ENCODE data around the gene ADCY1.

The ADCY1 gene

GRCh38 chr7:45682358-45682735 is 108.2 kb downstream of the ADCY1 start:
- Histone ChIP-seq H3K36me3 (ENCODE audit: insufficient read depth, low read length) (no peaks in the 10 kb centered on the region), H3K9me3 (ENCODE audit: low read depth, low read length) (no peaks in the 10 kb centered on the region), H3K27ac (no peak overlapping the region), H3K9ac (ENCODE audit: insufficient read length) (no peak overlapping the region), H3K4me3 (no peak overlapping the region)
- no peak for TF ChIP-seq FOXP2 (optimal IDR thresholded peaks at IDR 0.05; ENCODE audit: control extremely low read depth, extremely low read length, insufficient read depth)
- TF ChIP-seq EZH2 (IDR thresholded peaks at IDR 0.05) = no peak
- TF ChIP-seq POLR2AphosphoS5 (IDR thresholded peaks at IDR 0.05; ENCODE audit: borderline replicate concordance, low read depth, low read length) = no peak
- no peak for DNase-seq (ENCODE audit: low read depth, low spot score)

GRCh38 chr7:45682836-45683555 is 108.8 kb downstream of the ADCY1 start:
- Histone ChIP-seq H3K27ac (no peak overlapping the region), H3K9ac (ENCODE audit: insufficient read length) (no peak overlapping the region), H3K36me3 (ENCODE audit: insufficient read depth, low read length) (no peaks in the 10 kb centered on the region), H3K9me3 (ENCODE audit: low read depth, low read length) (no peaks in the 10 kb centered on the region), H3K4me3 (no peak overlapping the region)
- no peak for DNase-seq (ENCODE audit: low read depth, low spot score)
- TF ChIP-seq FOXP2 (optimal IDR thresholded peaks at IDR 0.05; ENCODE audit: control extremely low read depth, extremely low read length, insufficient read depth) (no peak), POLR2AphosphoS5 (IDR thresholded peaks at IDR 0.05; ENCODE audit: borderline replicate concordance, low read depth, low read length) (no peak), EZH2 (IDR thresholded peaks at IDR 0.05) (no peak)

- H3K9me3 ChIP-seq (ENCODE audit: low read depth, low read length) = no peaks in the 10 kb centered on the region
- DNase-seq (ENCODE audit: low read depth, low spot score) = no peak
- no peak overlapping the region for H3K27ac ChIP-seq
- H3K9ac ChIP-seq (ENCODE audit: insufficient read length) = no peak overlapping the region
- H3K36me3 ChIP-seq (ENCODE audit: insufficient read depth, low read length) = no peaks in the 10 kb centered on the region
- no peak overlapping the region for H3K4me3 ChIP-seq
- no peak for TF ChIP-seq POLR2AphosphoS5 (IDR thresholded peaks at IDR 0.05; ENCODE audit: borderline replicate concordance, low read depth, low read length)
- no peak for TF ChIP-seq EZH2 (IDR thresholded peaks at IDR 0.05)
- no peak for TF ChIP-seq FOXP2 (optimal IDR thresholded peaks at IDR 0.05; ENCODE audit: control extremely low read depth, extremely low read length, insufficient read depth)
These were observed 109.5 kb downstream of the ADCY1 start for GRCh38 chr7:45683556-45684148.

- H3K36me3 ChIP-seq (ENCODE audit: insufficient read depth, low read length) = no peaks in the 10 kb centered on the region
- no peak overlapping the region for H3K4me3 ChIP-seq
- no peak overlapping the region for H3K9ac ChIP-seq (ENCODE audit: insufficient read length)
- TF ChIP-seq FOXP2 (optimal IDR thresholded peaks at IDR 0.05; ENCODE audit: control extremely low read depth, extremely low read length, insufficient read depth) = no peak
- TF ChIP-seq EZH2 (IDR thresholded peaks at IDR 0.05) = no peak
- TF ChIP-seq POLR2AphosphoS5 (IDR thresholded peaks at IDR 0.05; ENCODE audit: borderline replicate concordance, low read depth, low read length) = no peak
- no peak overlapping the region for H3K27ac ChIP-seq
- no peaks in the 10 kb centered on the region for H3K9me3 ChIP-seq (ENCODE audit: low read depth, low read length)
- no peak for DNase-seq (ENCODE audit: low read depth, low spot score)
These were observed 110.9 kb downstream of the ADCY1 start for GRCh38 chr7:45684910-45685618.

- no peaks in the 10 kb centered on the region for H3K36me3 ChIP-seq (ENCODE audit: insufficient read depth, low read length)
- no peaks in the 10 kb centered on the region for H3K9me3 ChIP-seq (ENCODE audit: low read depth, low read length)
- no peak overlapping the region for H3K27ac ChIP-seq
- H3K4me3 ChIP-seq = no peak overlapping the region
- H3K9ac ChIP-seq (ENCODE audit: insufficient read length) = no peak overlapping the region
- no peak for TF ChIP-seq EZH2 (IDR thresholded peaks at IDR 0.05)
- no peak for DNase-seq (ENCODE audit: low read depth, low spot score)
These were observed 111.6 kb downstream of the ADCY1 start for GRCh38 chr7:45685619-45686240.

- no peak overlapping the region for H3K27ac ChIP-seq
- no peaks in the 10 kb centered on the region for H3K36me3 ChIP-seq (ENCODE audit: insufficient read depth, low read length)
- H3K9ac ChIP-seq (ENCODE audit: insufficient read length) = no peak overlapping the region
- no peak for DNase-seq (ENCODE audit: low read depth, low spot score)
- H3K9me3 ChIP-seq (ENCODE audit: low read depth, low read length) = no peaks in the 10 kb centered on the region
- TF ChIP-seq POLR2AphosphoS5 (IDR thresholded peaks at IDR 0.05; ENCODE audit: borderline replicate concordance, low read depth, low read length) = no peak
- no peak for TF ChIP-seq FOXP2 (optimal IDR thresholded peaks at IDR 0.05; ENCODE audit: control extremely low read depth, extremely low read length, insufficient read depth)
- no peak for TF ChIP-seq EZH2 (IDR thresholded peaks at IDR 0.05)
- no peak overlapping the region for H3K4me3 ChIP-seq
These were observed 112.4 kb downstream of the ADCY1 start for GRCh38 chr7:45686441-45687184.

- H3K27ac ChIP-seq = no peak overlapping the region
- DNase-seq (ENCODE audit: low read depth, low spot score) = no peak
- no peak for TF ChIP-seq EZH2 (IDR thresholded peaks at IDR 0.05)
- no peak for TF ChIP-seq FOXP2 (optimal IDR thresholded peaks at IDR 0.05; ENCODE audit: control extremely low read depth, extremely low read length, insufficient read depth)
- no peak for TF ChIP-seq POLR2AphosphoS5 (IDR thresholded peaks at IDR 0.05; ENCODE audit: borderline replicate concordance, low read depth, low read length)
These were observed 113.0 kb downstream of the ADCY1 start for GRCh38 chr7:45687185-45687560.

GRCh38 chr7:45687721-45688120 is 113.6 kb downstream of the ADCY1 start:
- no peak overlapping the region for H3K27ac ChIP-seq
- DNase-seq (ENCODE audit: low read depth, low spot score) = no peak
- no peak for TF ChIP-seq POLR2AphosphoS5 (IDR thresholded peaks at IDR 0.05; ENCODE audit: borderline replicate concordance, low read depth, low read length)
- TF ChIP-seq EZH2 (IDR thresholded peaks at IDR 0.05) = no peak
- no peak for TF ChIP-seq FOXP2 (optimal IDR thresholded peaks at IDR 0.05; ENCODE audit: control extremely low read depth, extremely low read length, insufficient read depth)

More at GRCh38 chr7:45687185-45687560, 113.0 kb downstream of the ADCY1 start:
- Histone ChIP-seq H3K4me3 (no peak overlapping the region), H3K36me3 (ENCODE audit: insufficient read depth, low read length) (no peaks in the 10 kb centered on the region), H3K9ac (ENCODE audit: insufficient read length) (no peak overlapping the region), H3K9me3 (ENCODE audit: low read depth, low read length) (no peaks in the 10 kb centered on the region)

More at GRCh38 chr7:45687721-45688120, 113.6 kb downstream of the ADCY1 start:
- H3K36me3 ChIP-seq (ENCODE audit: insufficient read depth, low read length) = no peaks in the 10 kb centered on the region
- H3K4me3 ChIP-seq = no peak overlapping the region
- no peak overlapping the region for H3K9ac ChIP-seq (ENCODE audit: insufficient read length)
- no peaks in the 10 kb centered on the region for H3K9me3 ChIP-seq (ENCODE audit: low read depth, low read length)
